Osteocyte (in vitro differentiated cells): Measurements from ENCODE around the gene FBXL7. TPM values are rescaled to one million over a fixed set of nuclear protein-coding genes. Genes with fewer than 3 reads are reported as not detected.

Source experiments
- DNase-seq: peaks from one replicate; pipeline ENCODE4 v3.0.0; 2021; ENCODE audit warnings: mixed read lengths; ENCODE audit not compliant: unreplicated experiment; ENCODE audit errors: extremely low spot score
- H3K27ac Mint-ChIP-seq: one replicate; pipeline ENCODE4 v1.8.0; 2021; ENCODE audit warnings: mild to moderate bottlenecking, mixed read lengths; ENCODE audit not compliant: unreplicated experiment
- H3K27me3 Mint-ChIP-seq: one replicate; pipeline ENCODE4 v1.8.0; 2021; ENCODE audit warnings: mixed read lengths; ENCODE audit not compliant: unreplicated experiment
- H3K36me3 Mint-ChIP-seq: one replicate; pipeline ENCODE4 v1.8.0; 2021; ENCODE audit warnings: mixed read lengths; ENCODE audit not compliant: unreplicated experiment
- H3K4me1 Mint-ChIP-seq: one replicate; pipeline ENCODE4 v1.8.0; 2021; ENCODE audit warnings: mixed read lengths; ENCODE audit not compliant: unreplicated experiment
- H3K4me3 Mint-ChIP-seq: one replicate; pipeline ENCODE4 v1.8.0; 2021; ENCODE audit warnings: mild to moderate bottlenecking, moderate library complexity, mixed read lengths; ENCODE audit not compliant: unreplicated experiment
- H3K9me3 Mint-ChIP-seq: one replicate; pipeline ENCODE4 v1.8.0; 2021; ENCODE audit warnings: mixed read lengths; ENCODE audit not compliant: unreplicated experiment
- CTCF ChIP-seq: fragments of 200-600 bp; sonication (generic); IDR thresholded peaks from 2 replicates; pipeline ENCODE4 v1.5.0; 2021; ENCODE audit warnings: antibody characterized with exemption, mild to moderate bottlenecking, moderate library complexity
- total RNA-seq: library from RNA; stranded (reverse); gene quantifications from 2 replicates; pipeline ENCODE4 v1.2.1, GENCODE V29; 2021

Gene FBXL7
- total RNA-seq, 1 donor from 2014 or later = 28.4 TPM

- no peak overlapping the region for H3K4me3 Mint-ChIP-seq
- peaks cover 27% of the 10 kb centered on the region for H3K36me3 Mint-ChIP-seq
- H3K9me3 Mint-ChIP-seq = no peaks in the 10 kb centered on the region
- no peak overlapping the region for H3K27ac Mint-ChIP-seq
- no peak for TF ChIP-seq CTCF
- DNase-seq = no peak
- H3K27me3 Mint-ChIP-seq = no peaks in the 10 kb centered on the region
- no peaks in the 10 kb centered on the region for H3K4me1 Mint-ChIP-seq
These were observed 451.1 kb downstream of the FBXL7 start for GRCh38 chr5:15951126-15951525.

- Mint-ChIP-seq H3K36me3 (peaks cover 25% of the 10 kb centered on the region), H3K27ac (no peak overlapping the region), H3K9me3 (no peaks in the 10 kb centered on the region), H3K4me1 (no peaks in the 10 kb centered on the region), H3K4me3 (no peak overlapping the region), H3K27me3 (no peaks in the 10 kb centered on the region)
- no peak for TF ChIP-seq CTCF
- DNase-seq = no peak
These were observed 451.6 kb downstream of the FBXL7 start for GRCh38 chr5:15951550-15951949.

DNA sequence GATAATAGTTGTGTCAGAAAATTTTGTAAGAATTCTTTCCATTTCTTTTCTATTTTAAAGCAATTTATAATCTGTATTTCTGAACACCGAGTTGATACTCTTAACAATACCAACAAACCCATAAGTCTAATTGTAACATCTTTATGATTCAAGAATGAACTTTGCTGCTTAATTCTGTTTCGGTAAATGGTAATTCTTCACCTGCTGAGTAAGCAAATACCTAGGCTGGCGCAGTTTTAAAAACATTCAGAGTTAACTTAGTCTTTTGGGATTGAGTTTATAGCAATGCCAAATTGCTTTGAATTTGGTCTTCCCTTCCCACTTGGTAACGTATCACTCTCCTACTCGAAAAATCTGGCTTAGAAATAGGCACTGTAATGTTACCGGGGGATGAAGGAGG lies 456.6 kb downstream of the FBXL7 start:
- DNase-seq = no peak
- no peaks in the 10 kb centered on the region for H3K27me3 Mint-ChIP-seq
- no peak for TF ChIP-seq CTCF
- no peaks in the 10 kb centered on the region for H3K4me1 Mint-ChIP-seq
- H3K4me3 Mint-ChIP-seq = no peak overlapping the region
- H3K9me3 Mint-ChIP-seq = peaks cover 4% of the 10 kb centered on the region
- H3K27ac Mint-ChIP-seq = no peak overlapping the region
- peaks cover 11% of the 10 kb centered on the region for H3K36me3 Mint-ChIP-seq

- H3K27ac Mint-ChIP-seq = no peak overlapping the region
- TF ChIP-seq CTCF = no peak
These were observed 457.1 kb downstream of the FBXL7 start for GRCh38 chr5:15957124-15957523.

DNA sequence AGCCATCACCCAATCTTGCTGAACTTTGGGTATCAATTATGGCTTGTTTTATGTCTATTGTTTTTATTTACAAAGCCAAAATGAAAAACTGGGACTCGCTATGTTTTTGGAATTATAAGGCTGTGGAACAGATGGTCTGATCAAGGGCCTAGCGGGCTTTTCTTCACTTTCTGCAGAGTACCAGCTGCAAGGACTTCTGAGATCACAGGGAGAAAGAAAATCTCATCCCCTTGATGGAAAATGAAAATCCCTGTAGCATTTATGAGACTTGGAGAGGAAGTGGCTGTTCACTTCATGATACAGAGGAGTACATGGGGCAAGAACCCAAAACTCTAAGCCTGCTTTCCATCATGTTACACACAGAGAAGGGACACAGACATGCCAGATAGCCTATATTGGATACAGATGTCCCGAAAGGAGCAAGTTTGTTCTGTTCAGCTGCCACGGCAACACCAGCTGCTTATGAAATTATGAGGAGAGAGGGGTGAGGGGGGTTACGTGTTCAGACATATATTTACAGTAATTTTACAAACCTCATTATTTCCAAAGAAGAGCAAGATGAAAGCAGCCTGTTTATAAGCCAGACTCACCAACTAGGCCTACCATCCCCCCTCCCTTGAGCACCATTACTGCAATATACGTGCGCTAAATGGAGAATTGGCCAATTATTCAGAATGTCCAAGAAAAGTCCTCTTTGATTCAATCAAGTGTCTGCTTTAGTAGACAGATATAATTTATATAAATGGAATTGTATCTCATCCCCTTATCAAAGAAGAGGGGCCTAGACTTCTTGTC lies 459.6 kb downstream of the FBXL7 start:
- H3K27me3 Mint-ChIP-seq = no peaks in the 10 kb centered on the region
- no peak for DNase-seq
- H3K4me1 Mint-ChIP-seq = no peaks in the 10 kb centered on the region
- H3K36me3 Mint-ChIP-seq = no peaks in the 10 kb centered on the region
- H3K27ac Mint-ChIP-seq = no peak overlapping the region
- H3K9me3 Mint-ChIP-seq = peaks cover 4% of the 10 kb centered on the region
- TF ChIP-seq CTCF = no peak
- no peak overlapping the region for H3K4me3 Mint-ChIP-seq

More at GRCh38 chr5:15957124-15957523, 457.1 kb downstream of the FBXL7 start:
- Mint-ChIP-seq H3K27me3 (no peaks in the 10 kb centered on the region), H3K4me3 (no peak overlapping the region), H3K9me3 (peaks cover 4% of the 10 kb centered on the region), H3K36me3 (peaks cover 7% of the 10 kb centered on the region), H3K4me1 (no peaks in the 10 kb centered on the region)
- DNase-seq = no peak
